NCI-H1105 (cell line): ENCODE data around the gene JARID2.

Experiments
- DNase-seq: peaks from one replicate; lab custom pipeline; 2025; lab: John Stamatoyannopoulos, UW

Gene JARID2

GRCh38 chr6:15246666-15247499 lies 1.0 kb downstream of the JARID2 start:
- DNase-seq, result no peak

GRCh38 chr6:15247500-15248450 lies 1.9 kb downstream of the JARID2 start:
- DNase-seq, result no peak

- DNase-seq, result peak; percentile 97
These were observed 2.8 kb downstream of the JARID2 start for GRCh38 chr6:15248451-15249370.

GRCh38 chr6:15249371-15250019 lies 3.6 kb downstream of the JARID2 start:
- DNase-seq, result no peak

GRCh38 chr6:15250187-15251168 lies 4.6 kb downstream of the JARID2 start:
- no peak for DNase-seq

GRCh38 chr6:15252195-15252594 lies 6.3 kb downstream of the JARID2 start:
- DNase-seq, result no peak

- no peak for DNase-seq
These were observed 7.5 kb downstream of the JARID2 start for GRCh38 chr6:15253203-15254022.

GRCh38 chr6:15254070-15254975 lies 8.5 kb downstream of the JARID2 start:
- DNase-seq, result no peak

GRCh38 chr6:15255481-15255880 lies 9.6 kb downstream of the JARID2 start:
- DNase-seq, result no peak

GRCh38 chr6:15255909-15256395 lies 10.1 kb downstream of the JARID2 start:
- DNase-seq, result no peak

GRCh38 chr6:15256538-15257271 lies 10.8 kb downstream of the JARID2 start:
- DNase-seq, result no peak

- no peak for DNase-seq
These were observed 11.7 kb downstream of the JARID2 start for GRCh38 chr6:15257357-15258132.

GRCh38 chr6:15259766-15260098 lies 13.9 kb downstream of the JARID2 start:
- no peak for DNase-seq

GRCh38 chr6:15260099-15260821 lies 14.4 kb downstream of the JARID2 start:
- DNase-seq, result no peak

GRCh38 chr6:15263780-15264374 lies 18.0 kb downstream of the JARID2 start:
- DNase-seq, result no peak
